HG03378 (cell line): ENCODE measurements around the gene FMN2.

Source experiments
- ATAC-seq: cut with Tn5 transposase; IDR thresholded peaks from one replicate; pipeline ENCODE4 v1.9.1; 2021; ENCODE audit warnings: mild to moderate bottlenecking, moderate library complexity; ENCODE audit not compliant: unreplicated experiment

FMN2 gene

GRCh38 chr1:240096974-240097373 is 5.3 kb downstream of the FMN2 start:
- ATAC-seq: no peak

- no peak for ATAC-seq
Observed at GRCh38 chr1:240098534-240098933, 6.9 kb downstream of the FMN2 start.

GRCh38 chr1:240099329-240099728 is 7.6 kb downstream of the FMN2 start:
- ATAC-seq: no peak

- no peak for ATAC-seq
Observed at GRCh38 chr1:240099748-240100147, 8.1 kb downstream of the FMN2 start.

GRCh38 chr1:240100371-240100934 is 8.8 kb downstream of the FMN2 start:
- ATAC-seq: no peak

- no peak for ATAC-seq
Observed at GRCh38 chr1:240101306-240101705, 9.6 kb downstream of the FMN2 start.

- no peak for ATAC-seq
Observed at GRCh38 chr1:240101737-240102136, 10.1 kb downstream of the FMN2 start.

- ATAC-seq: no peak
Observed at GRCh38 chr1:240104672-240105071, 13.0 kb downstream of the FMN2 start.

- no peak for ATAC-seq
Observed at GRCh38 chr1:240107058-240107684, 15.5 kb downstream of the FMN2 start.

GRCh38 chr1:240109130-240109529 is 17.4 kb downstream of the FMN2 start:
- ATAC-seq: no peak

GRCh38 chr1:240109920-240110636 is 18.4 kb downstream of the FMN2 start:
- no peak for ATAC-seq

GRCh38 chr1:240111558-240111957 is 19.9 kb downstream of the FMN2 start:
- no peak for ATAC-seq

GRCh38 chr1:240114222-240114621 is 22.5 kb downstream of the FMN2 start:
- ATAC-seq: no peak

- no peak for ATAC-seq
Observed at GRCh38 chr1:240115831-240116230, 24.1 kb downstream of the FMN2 start.

- ATAC-seq: no peak
Observed at GRCh38 chr1:240116831-240117769, 25.4 kb downstream of the FMN2 start.

GRCh38 chr1:240117930-240118329 is 26.2 kb downstream of the FMN2 start:
- no peak for ATAC-seq

GRCh38 chr1:240122639-240123613 is 31.2 kb downstream of the FMN2 start:
- ATAC-seq: no peak

- no peak for ATAC-seq
Observed at GRCh38 chr1:240126821-240127220, 35.1 kb downstream of the FMN2 start.

GRCh38 chr1:240128366-240128765 is 36.7 kb downstream of the FMN2 start:
- ATAC-seq: no peak

GRCh38 chr1:240134113-240134512 is 42.4 kb downstream of the FMN2 start:
- no peak for ATAC-seq
